ENCODE measurements around the gene EP400.

The EP400 gene

DNA sequence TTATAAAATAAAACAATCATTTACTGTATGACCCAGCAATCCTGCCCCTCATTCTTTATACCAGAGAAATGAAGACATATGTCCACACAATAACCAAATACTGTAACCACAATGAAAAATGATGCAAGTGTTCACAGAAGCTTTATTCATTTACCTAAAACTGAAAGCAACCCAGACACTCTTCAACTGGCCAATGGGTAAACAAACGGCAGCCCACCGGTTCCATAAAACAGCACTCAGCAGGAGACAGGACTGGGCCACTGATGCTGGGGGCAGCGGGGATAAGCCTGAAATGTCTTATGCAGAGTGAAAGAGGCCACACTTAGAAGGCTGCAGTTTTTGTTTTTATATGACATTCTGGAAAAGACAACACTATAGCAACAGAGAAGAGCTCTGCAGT, 179.3 kb downstream of the EP400 start:
- DNase-seq, result no peak

DNA sequence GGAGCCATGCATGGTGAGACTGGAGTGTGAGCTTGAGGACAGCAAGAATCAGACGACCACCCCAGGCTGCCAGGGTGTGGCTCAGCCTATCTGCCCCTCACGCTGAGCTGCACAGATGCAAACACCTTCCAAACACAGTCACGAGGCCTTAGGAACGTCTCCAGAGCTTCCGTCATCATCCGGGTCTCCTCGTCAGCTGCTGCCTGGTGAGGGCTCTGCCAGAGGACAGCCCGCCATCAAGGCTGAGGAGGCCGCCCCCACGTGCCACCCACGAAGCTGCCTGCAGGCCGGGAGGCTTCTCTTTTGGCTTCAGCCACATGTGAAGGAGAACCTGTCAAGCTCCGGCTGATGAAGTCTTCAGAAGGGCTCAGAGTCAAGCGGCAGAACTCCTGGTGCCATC, 180.9 kb downstream of the EP400 start:
- DNase-seq, result no peak
